GM23338 (cell line): ENCODE data around the gene NPIPB12. TPM values are rescaled to one million over a fixed set of nuclear protein-coding genes. Genes with fewer than 3 reads are reported as not detected.
"Not testable (repeated sequence)": the region's sequence is repeated elsewhere in the genome, so short reads cannot be mapped to it uniquely, and the experiment has no call there.

Source experiments
- ATAC-seq: fragments of 200-7000 bp; cut with Tn5 transposase; 3 replicates; pipeline ENCODE4 v1.9.1; 2020
- DNase-seq: peaks from one replicate; pipeline ENCODE4 v3.0.0-alpha.2; 2015; ENCODE audit warnings: low spot score
- H2AFZ ChIP-seq: fragments of 200-600 bp; sonication (generic); 2 replicates; pipeline ENCODE4 v1.8.0; 2016; ENCODE audit warnings: antibody characterized with exemption, mild to moderate bottlenecking, moderate library complexity
- H3F3A ChIP-seq: fragments of 200-600 bp; sonication (generic); replicated peaks from 2 replicates; pipeline ENCODE4 v1.8.0; 2017; ENCODE audit warnings: antibody characterized with exemption, mixed run types, low read depth
- H3K27ac ChIP-seq: fragments of 200-600 bp; sonication (generic); 2 replicates; pipeline ENCODE4 v1.6.1; 2016; ENCODE audit warnings: low read depth
- H3K27me3 ChIP-seq: fragments of 200-600 bp; sonication (generic); 2 replicates; pipeline ENCODE4 v1.8.0; 2016; ENCODE audit warnings: mild to moderate bottlenecking, mixed run types, moderate library complexity; ENCODE audit not compliant: insufficient read depth
- H3K36me3 ChIP-seq: fragments of 200-600 bp; sonication (generic); 2 replicates; pipeline ENCODE4 v1.8.0; 2016; ENCODE audit warnings: mild to moderate bottlenecking; ENCODE audit not compliant: insufficient read depth
- H3K4me1 ChIP-seq: fragments of 200-600 bp; sonication (generic); 2 replicates; pipeline ENCODE4 v1.8.0; 2016; ENCODE audit warnings: mild to moderate bottlenecking, moderate library complexity; ENCODE audit not compliant: insufficient read depth
- H3K4me2 ChIP-seq: fragments of 200-600 bp; sonication (generic); 2 replicates; pipeline ENCODE4 v1.7.1; 2017; ENCODE audit warnings: mixed run types
- H3K4me3 ChIP-seq: fragments of 200-600 bp; sonication (generic); 2 replicates; pipeline ENCODE4 v1.6.1; 2016; ENCODE audit warnings: mixed run types
- H3K79me2 ChIP-seq: fragments of 200-600 bp; sonication (generic); replicated peaks from 2 replicates; pipeline ENCODE4 v1.8.0; 2017; ENCODE audit warnings: mild to moderate bottlenecking; ENCODE audit not compliant: insufficient read depth
- H3K9me2 ChIP-seq: fragments of 200-600 bp; sonication (generic); 2 replicates; pipeline ENCODE4 v1.8.0; 2017; ENCODE audit not compliant: insufficient read depth
- H4K20me1 ChIP-seq: fragments of 200-600 bp; sonication (generic); replicated peaks from 2 replicates; pipeline ENCODE4 v1.8.0; 2017; ENCODE audit warnings: mild to moderate bottlenecking; ENCODE audit not compliant: insufficient read depth
- H3K27ac Mint-ChIP-seq: 2 replicates; pipeline ENCODE4 v1.8.0; 2020; ENCODE audit warnings: inconsistent platforms, mild to moderate bottlenecking, moderate library complexity, mixed read lengths
- H3K27me3 Mint-ChIP-seq: 3 replicates; pipeline ENCODE4 v1.8.0; 2022; ENCODE audit warnings: low read depth, mild to moderate bottlenecking, moderate library complexity, mixed read lengths, inconsistent platforms; ENCODE audit not compliant: insufficient read depth, poor library complexity
- H3K36me3 Mint-ChIP-seq: 3 replicates; pipeline ENCODE4 v1.8.0; 2021; ENCODE audit warnings: low read depth, mild to moderate bottlenecking, inconsistent platforms, moderate library complexity, mixed read lengths
- H3K4me1 Mint-ChIP-seq: 3 replicates; pipeline ENCODE4 v1.8.0; 2020; ENCODE audit warnings: mild to moderate bottlenecking, inconsistent platforms, mixed read lengths
- H3K4me3 Mint-ChIP-seq: 3 replicates; pipeline ENCODE4 v1.8.0; 2021; ENCODE audit warnings: moderate library complexity, mild to moderate bottlenecking, inconsistent platforms, mixed read lengths
- H3K9me3 Mint-ChIP-seq: 3 replicates; pipeline ENCODE4 v1.8.0; 2020; ENCODE audit warnings: moderate library complexity, mild to moderate bottlenecking, inconsistent platforms, mixed read lengths
- long read RNA-seq: library from polyadenylated mRNA; unstranded; transcript quantifications from one replicate; pipeline ENCODE4 v2.0.0, GENCODE V29; 2020; ENCODE audit not compliant: unreplicated experiment
- polyA plus RNA-seq: library from polyadenylated mRNA; unstranded; fragments of >200 nt; fragmentation: Nextera tagmentation; extraction: Ambion mirVana; gene quantifications from 2 replicates; pipeline ENCODE4 v1.2.1, GENCODE V29; 2016
- total RNA-seq: library from RNA; depleted of rRNA; stranded (reverse); fragments of >200 nt; shearing (Covaris generic); gene quantifications from 2 replicates; pipeline ENCODE4 v1.2.3, GENCODE V29; 2014; rRNA removed

NPIPB12 gene
- 17.6 and 66.2 TPM in 2 replicates for total RNA-seq
- polyA plus RNA-seq: 64.6 and 72.8 TPM in 2 replicates
- long read RNA-seq: 0 reads

GRCh38 chr16:29506308-29506707, at the start of gene NPIPB12:
NPIPB12 (minus strand) TSS chr16:29506408.
- not testable (repeated sequence) for H3K9me2 ChIP-seq, H3K4me1 ChIP-seq, H3K4me3 Mint-ChIP-seq, H3K27ac ChIP-seq, ATAC-seq, H3K27ac Mint-ChIP-seq, H3K36me3 ChIP-seq, H3F3A ChIP-seq, DNase-seq, H3K9me3 Mint-ChIP-seq, H3K4me1 Mint-ChIP-seq, H3K4me2 ChIP-seq, H3K36me3 Mint-ChIP-seq, H2AFZ ChIP-seq, H3K27me3 ChIP-seq, H4K20me1 ChIP-seq, H3K27me3 Mint-ChIP-seq, H3K79me2 ChIP-seq, H3K4me3 ChIP-seq

GRCh38 chr16:29521520-29521919, 15.3 kb upstream of the NPIPB12 start:
- H3K36me3 ChIP-seq, H3K27me3 Mint-ChIP-seq, H3K4me1 Mint-ChIP-seq, H2AFZ ChIP-seq, ATAC-seq, H3K9me2 ChIP-seq, H3K4me3 ChIP-seq, H3K36me3 Mint-ChIP-seq, H3K27ac ChIP-seq, H3K4me2 ChIP-seq, DNase-seq, H3F3A ChIP-seq, H3K27ac Mint-ChIP-seq, H3K79me2 ChIP-seq, H3K27me3 ChIP-seq, H3K4me3 Mint-ChIP-seq, H4K20me1 ChIP-seq, H3K4me1 ChIP-seq, H3K9me3 Mint-ChIP-seq: not testable (repeated sequence)

GRCh38 chr16:29482276-29482675, 23.9 kb downstream of the NPIPB12 start:
- H3K36me3 Mint-ChIP-seq, DNase-seq, H3K27me3 ChIP-seq: not testable (repeated sequence)

GRCh38 chr16:29472065-29472464, 34.1 kb downstream of the NPIPB12 start:
- H3K4me1 Mint-ChIP-seq, H3K79me2 ChIP-seq, H3K27ac Mint-ChIP-seq, H3K27me3 Mint-ChIP-seq, H3K36me3 ChIP-seq, H3K9me2 ChIP-seq, DNase-seq, H3K4me3 Mint-ChIP-seq, H4K20me1 ChIP-seq, H3K9me3 Mint-ChIP-seq, H3K27me3 ChIP-seq, H3K36me3 Mint-ChIP-seq, H3K4me2 ChIP-seq, H3K4me3 ChIP-seq, ATAC-seq, H2AFZ ChIP-seq, H3F3A ChIP-seq, H3K27ac ChIP-seq, H3K4me1 ChIP-seq: not testable (repeated sequence)

More at GRCh38 chr16:29482276-29482675, 23.9 kb downstream of the NPIPB12 start:
- H3K36me3 ChIP-seq, H3K27ac Mint-ChIP-seq, ATAC-seq, H3F3A ChIP-seq, H3K27ac ChIP-seq, H3K4me1 ChIP-seq, H4K20me1 ChIP-seq, H3K4me3 ChIP-seq, H3K79me2 ChIP-seq, H3K4me1 Mint-ChIP-seq, H3K4me3 Mint-ChIP-seq, H2AFZ ChIP-seq, H3K9me3 Mint-ChIP-seq, H3K4me2 ChIP-seq, H3K9me2 ChIP-seq, H3K27me3 Mint-ChIP-seq: not testable (repeated sequence)

- H3K4me3 Mint-ChIP-seq, H3K4me2 ChIP-seq, H3K27ac Mint-ChIP-seq, H3K79me2 ChIP-seq, H3K27ac ChIP-seq, H3K9me2 ChIP-seq, H3K27me3 ChIP-seq, H3K36me3 Mint-ChIP-seq, H2AFZ ChIP-seq, H3K27me3 Mint-ChIP-seq, H3F3A ChIP-seq, H3K4me1 ChIP-seq, DNase-seq, H3K9me3 Mint-ChIP-seq, H4K20me1 ChIP-seq, H3K4me3 ChIP-seq, H3K4me1 Mint-ChIP-seq, H3K36me3 ChIP-seq: not testable (repeated sequence)
- peak; percentile 8 for ATAC-seq
These were observed 36.5 kb downstream of the NPIPB12 start for GRCh38 chr16:29469660-29470059.

- not testable (repeated sequence) for H3K36me3 ChIP-seq, H3K9me3 Mint-ChIP-seq, H3K4me3 Mint-ChIP-seq, H3K36me3 Mint-ChIP-seq, H3K27me3 ChIP-seq, H3K27me3 Mint-ChIP-seq, H2AFZ ChIP-seq, H3K79me2 ChIP-seq, H3K4me1 ChIP-seq, DNase-seq, H3K4me2 ChIP-seq, H3K4me1 Mint-ChIP-seq, H3K27ac Mint-ChIP-seq, H3K4me3 ChIP-seq, H3K27ac ChIP-seq, H3K9me2 ChIP-seq, H4K20me1 ChIP-seq, H3F3A ChIP-seq
- peak; percentile 75 for ATAC-seq
These were observed 38.4 kb downstream of the NPIPB12 start for GRCh38 chr16:29467654-29468366.

GRCh38 chr16:29466904-29467303, 39.3 kb downstream of the NPIPB12 start:
- not testable (repeated sequence) for H3K36me3 ChIP-seq, H3K79me2 ChIP-seq, H3K27ac Mint-ChIP-seq, H2AFZ ChIP-seq, H3K36me3 Mint-ChIP-seq, H3K4me1 Mint-ChIP-seq, H3K27me3 ChIP-seq, H3K27ac ChIP-seq, H3K9me2 ChIP-seq, H3K4me3 ChIP-seq, H3K27me3 Mint-ChIP-seq, H3K4me3 Mint-ChIP-seq, H3K9me3 Mint-ChIP-seq, H3K4me1 ChIP-seq, H3K4me2 ChIP-seq, H4K20me1 ChIP-seq, DNase-seq, H3F3A ChIP-seq
- ATAC-seq: peak; percentile 26
